Umbilical cord (tissue), 2 donors: Measurements from ENCODE around the gene KDR. TPM values are rescaled to one million over a fixed set of nuclear protein-coding genes. Genes with fewer than 3 reads are reported as not detected.

ENCODE experiments used
- DNase-seq: peaks from one replicate; pipeline ENCODE4 v3.0.0-alpha.2; 2015; ENCODE audit warnings: low spot score
- total RNA-seq: library from RNA; depleted of rRNA; stranded (reverse); fragments of >200 nt; gene quantifications from one replicate; pipeline ENCODE4 v1.2.3, GENCODE V29; 2014; ENCODE audit warnings: low replicate concordance; ENCODE audit not compliant: insufficient read depth

KDR gene
- 50.3 TPM for total RNA-seq

- DNase-seq, result peak; percentile 72
Measured at GRCh38 chr4:55125087-55125721, at the start of gene KDR. TSS of gene KDR (minus strand) at chr4:55125595. CDS start at chr4:55125293, 302 bp downstream.

GRCh38 chr4:55173580-55173979 is 48.2 kb upstream of the KDR start:
- DNase-seq, result no peak

- DNase-seq, result no peak
Measured at GRCh38 chr4:55172694-55173287, 47.4 kb upstream of the KDR start.

GRCh38 chr4:55170462-55170861 is 45.1 kb upstream of the KDR start:
- no peak for DNase-seq

- DNase-seq, result no peak
Measured at GRCh38 chr4:55169352-55169961, 44.1 kb upstream of the KDR start.

GRCh38 chr4:55162396-55162795 is 37.0 kb upstream of the KDR start:
- DNase-seq, result no peak

- no peak for DNase-seq
Measured at GRCh38 chr4:55161739-55162138, 36.3 kb upstream of the KDR start.

- DNase-seq, result no peak
Measured at GRCh38 chr4:55159851-55160250, 34.5 kb upstream of the KDR start.

GRCh38 chr4:55158957-55159356 is 33.6 kb upstream of the KDR start:
- no peak for DNase-seq

GRCh38 chr4:55157559-55158277 is 32.3 kb upstream of the KDR start:
- DNase-seq, result no peak

GRCh38 chr4:55154933-55155332 is 29.5 kb upstream of the KDR start:
- DNase-seq, result no peak

GRCh38 chr4:55154290-55154880 is 29.0 kb upstream of the KDR start:
- DNase-seq, result no peak

GRCh38 chr4:55143858-55144257 is 18.5 kb upstream of the KDR start:
- no peak for DNase-seq

- peak; percentile 76 for DNase-seq
Measured at GRCh38 chr4:55138367-55138766, 13.0 kb upstream of the KDR start.

GRCh38 chr4:55136634-55137033 is 11.2 kb upstream of the KDR start:
- no peak for DNase-seq

GRCh38 chr4:55133951-55134350 is 8.6 kb upstream of the KDR start:
- DNase-seq, result no peak

GRCh38 chr4:55132775-55133174 is 7.4 kb upstream of the KDR start:
- no peak for DNase-seq

GRCh38 chr4:55127521-55127920 is 2.1 kb upstream of the KDR start:
- DNase-seq, result no peak

- DNase-seq, result no peak
Measured at GRCh38 chr4:55127053-55127452, 1.7 kb upstream of the KDR start.

GRCh38 chr4:55125763-55126541 is 557 bp upstream of the KDR start:
- DNase-seq, result peak; percentile 24

- peak; percentile 40 for DNase-seq
Measured at GRCh38 chr4:55124322-55125076, 896 bp downstream of the KDR start.
